ENCODE measurements around the gene PGGHG.

The PGGHG gene

GRCh38 chr11:288478-289397 is at the start of gene PGGHG:
TSS of gene PGGHG (plus strand) at chr11:289126. CDS start at chr11:289817, 691 bp downstream.
- no peak for DNase-seq

GRCh38 chr11:240315-240714 is 48.6 kb upstream of the PGGHG start:
- DNase-seq, result no peak

GRCh38 chr11:241634-242033 is 47.3 kb upstream of the PGGHG start:
- no peak for DNase-seq

GRCh38 chr11:244376-244775 is 44.5 kb upstream of the PGGHG start:
- no peak for DNase-seq

- DNase-seq, result no peak
These were observed 39.9 kb upstream of the PGGHG start for GRCh38 chr11:249062-249461.

GRCh38 chr11:250274-250673 is 38.7 kb upstream of the PGGHG start:
- DNase-seq, result no peak

- no peak for DNase-seq
These were observed 38.1 kb upstream of the PGGHG start for GRCh38 chr11:250740-251299.

- no peak for DNase-seq
These were observed 37.4 kb upstream of the PGGHG start for GRCh38 chr11:251550-251949.

GRCh38 chr11:252666-253065 is 36.3 kb upstream of the PGGHG start:
- DNase-seq, result no peak

- DNase-seq, result no peak
These were observed 35.6 kb upstream of the PGGHG start for GRCh38 chr11:253160-253885.

- no peak for DNase-seq
These were observed 35.0 kb upstream of the PGGHG start for GRCh38 chr11:253886-254270.

- DNase-seq, result no peak
These were observed 33.8 kb upstream of the PGGHG start for GRCh38 chr11:255176-255575.

- no peak for DNase-seq
These were observed 33.1 kb upstream of the PGGHG start for GRCh38 chr11:255816-256215.

GRCh38 chr11:256952-257737 is 31.8 kb upstream of the PGGHG start:
- no peak for DNase-seq

- DNase-seq, result no peak
These were observed 31.0 kb upstream of the PGGHG start for GRCh38 chr11:257766-258493.

- no peak for DNase-seq
These were observed 29.5 kb upstream of the PGGHG start for GRCh38 chr11:259413-259812.

GRCh38 chr11:261624-262023 is 27.3 kb upstream of the PGGHG start:
- no peak for DNase-seq

- DNase-seq, result no peak
These were observed 22.1 kb upstream of the PGGHG start for GRCh38 chr11:266676-267439.

GRCh38 chr11:267491-267994 is 21.4 kb upstream of the PGGHG start:
- peak; percentile 5 for DNase-seq

- DNase-seq, result peak; percentile 54
These were observed 20.2 kb upstream of the PGGHG start for GRCh38 chr11:268716-269145.
